GM19397 (cell line): ENCODE results near the gene ABL2.
"Not testable (repeated sequence)": the region's sequence is repeated elsewhere in the genome, so short reads cannot be mapped to it uniquely, and the experiment has no call there.

ENCODE experiments used
- ATAC-seq: cut with Tn5 transposase; IDR thresholded peaks from one replicate; pipeline ENCODE4 v1.9.1; 2021; ENCODE audit warnings: mild to moderate bottlenecking, moderate library complexity; ENCODE audit not compliant: unreplicated experiment

ABL2 gene

DNA sequence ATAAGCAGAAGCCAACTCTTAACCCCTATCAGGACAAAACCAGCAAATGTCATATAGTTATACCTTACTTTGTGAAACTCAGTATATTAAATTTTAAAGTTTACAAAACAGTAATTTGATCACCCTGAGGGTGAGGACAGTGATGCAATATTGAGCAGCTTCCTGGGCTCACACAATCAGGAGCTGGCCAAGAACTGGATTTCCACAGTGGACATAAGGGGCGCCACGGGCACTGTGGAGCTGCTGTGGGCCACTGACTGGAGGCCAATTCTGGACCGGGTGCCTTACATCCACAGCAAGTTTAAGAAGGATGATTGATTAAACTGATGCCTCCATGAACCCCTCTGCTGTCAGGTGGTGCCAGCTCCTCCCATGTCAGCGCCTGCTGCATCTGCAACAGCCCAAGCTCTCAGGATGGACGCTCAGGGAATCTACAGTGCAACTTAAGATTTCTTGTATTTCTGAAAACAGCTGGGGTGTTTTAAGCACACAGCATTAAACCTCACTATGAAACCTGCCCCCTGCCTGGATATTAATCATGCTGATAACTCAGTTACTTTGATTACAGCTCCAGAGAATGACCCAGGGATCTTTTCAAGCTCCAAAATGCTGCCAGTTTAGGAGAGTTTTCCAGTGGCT, 91.7 kb downstream of the ABL2 start:
- ATAC-seq = no peak

DNA sequence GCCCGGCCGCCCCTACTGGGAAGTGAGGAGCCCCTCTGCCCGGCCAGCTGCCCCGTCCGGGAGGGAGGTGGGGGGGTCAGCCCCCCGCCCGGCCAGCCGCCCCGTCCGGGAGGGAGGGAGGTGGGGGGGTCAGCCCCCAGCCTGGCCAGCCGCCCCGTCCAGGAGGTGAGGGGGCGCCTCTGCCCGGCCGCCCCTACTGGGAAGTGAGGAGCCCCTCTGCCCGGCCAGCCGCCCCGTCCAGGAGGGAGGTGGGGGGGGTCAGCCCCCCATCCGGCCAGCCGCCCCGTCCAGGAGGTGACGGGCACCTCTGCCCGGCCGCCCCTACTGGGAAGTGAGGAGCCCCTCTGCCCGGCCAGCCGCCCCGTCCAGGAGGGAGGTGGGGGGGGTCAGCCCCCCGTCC, 93.8 kb downstream of the ABL2 start:
- ATAC-seq = not testable (repeated sequence)

DNA sequence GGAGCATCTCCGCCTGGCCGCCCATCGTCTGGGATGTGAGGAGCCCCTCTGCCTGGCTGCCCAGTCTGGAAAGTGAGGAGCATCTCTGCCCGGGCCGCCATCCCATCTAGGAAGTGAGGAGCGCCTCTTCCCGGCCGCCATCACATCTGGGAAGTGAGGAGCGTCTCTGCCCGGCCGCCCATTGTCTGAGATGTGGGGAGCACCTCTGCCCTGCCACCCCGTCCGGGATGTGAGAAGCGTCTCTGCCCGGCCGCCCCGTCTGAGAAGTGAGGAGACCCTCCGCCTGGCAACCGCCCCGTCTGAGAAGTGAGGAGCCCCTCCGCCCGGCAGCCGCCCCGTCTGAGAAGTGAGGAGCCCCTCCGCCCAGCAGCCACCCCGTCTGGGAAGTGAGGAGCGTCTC, 94.3 kb downstream of the ABL2 start:
- ATAC-seq = not testable (repeated sequence)

DNA sequence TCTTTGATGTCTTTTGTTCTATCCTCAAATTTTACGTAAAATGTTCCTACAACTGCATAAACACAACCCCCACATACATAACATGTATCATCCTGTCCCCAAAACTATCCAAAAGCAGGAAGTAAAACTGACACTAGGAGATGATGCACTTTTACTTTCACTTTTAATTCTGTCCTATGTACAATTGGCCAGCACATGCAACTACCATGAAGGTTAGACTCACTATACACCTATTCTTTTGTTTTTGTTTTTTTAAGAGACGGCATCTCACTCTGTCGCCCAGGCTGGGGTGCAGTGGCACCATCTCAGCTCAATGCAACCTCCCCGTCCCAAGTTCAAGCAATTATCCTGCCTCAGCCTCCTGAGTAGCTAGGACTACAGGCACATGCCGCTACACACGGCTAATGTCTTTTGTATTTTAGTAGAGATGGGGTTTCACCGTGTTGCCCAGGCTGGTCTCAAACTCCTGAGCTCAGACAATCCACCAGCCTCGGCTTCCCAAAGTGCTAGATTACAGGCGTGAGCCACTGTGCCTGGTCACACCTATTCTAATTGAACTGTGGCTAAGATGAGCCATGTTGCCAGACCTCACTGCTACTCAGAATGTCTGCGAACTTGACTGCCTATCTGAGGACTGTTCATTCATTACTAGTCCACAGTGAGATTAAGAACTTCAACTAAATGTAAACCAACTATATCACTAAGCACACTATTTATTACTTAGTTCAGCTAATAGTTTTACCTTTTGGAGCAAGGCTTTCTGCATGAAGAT, 99.6 kb downstream of the ABL2 start:
- peak; percentile 91 for ATAC-seq

DNA sequence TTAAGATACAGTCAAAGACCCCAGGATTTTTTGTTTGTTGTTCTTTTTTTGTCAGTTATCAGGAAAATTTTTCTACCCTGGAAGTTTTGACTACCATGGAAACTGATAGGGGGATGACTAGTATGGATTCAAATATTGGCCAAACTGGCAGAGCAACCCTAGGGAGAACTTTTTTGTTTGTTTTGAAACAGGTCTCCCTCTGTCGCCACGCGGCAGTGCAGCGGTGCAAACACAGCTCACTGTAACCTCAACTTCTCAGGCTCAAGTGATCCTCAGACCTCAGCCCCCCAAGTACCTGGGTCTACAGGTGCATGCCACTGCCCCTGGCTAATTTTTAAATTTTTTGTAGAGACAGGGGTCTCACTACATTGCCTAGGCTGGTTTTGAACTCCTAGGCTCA, 101.0 kb downstream of the ABL2 start:
- no peak for ATAC-seq

DNA sequence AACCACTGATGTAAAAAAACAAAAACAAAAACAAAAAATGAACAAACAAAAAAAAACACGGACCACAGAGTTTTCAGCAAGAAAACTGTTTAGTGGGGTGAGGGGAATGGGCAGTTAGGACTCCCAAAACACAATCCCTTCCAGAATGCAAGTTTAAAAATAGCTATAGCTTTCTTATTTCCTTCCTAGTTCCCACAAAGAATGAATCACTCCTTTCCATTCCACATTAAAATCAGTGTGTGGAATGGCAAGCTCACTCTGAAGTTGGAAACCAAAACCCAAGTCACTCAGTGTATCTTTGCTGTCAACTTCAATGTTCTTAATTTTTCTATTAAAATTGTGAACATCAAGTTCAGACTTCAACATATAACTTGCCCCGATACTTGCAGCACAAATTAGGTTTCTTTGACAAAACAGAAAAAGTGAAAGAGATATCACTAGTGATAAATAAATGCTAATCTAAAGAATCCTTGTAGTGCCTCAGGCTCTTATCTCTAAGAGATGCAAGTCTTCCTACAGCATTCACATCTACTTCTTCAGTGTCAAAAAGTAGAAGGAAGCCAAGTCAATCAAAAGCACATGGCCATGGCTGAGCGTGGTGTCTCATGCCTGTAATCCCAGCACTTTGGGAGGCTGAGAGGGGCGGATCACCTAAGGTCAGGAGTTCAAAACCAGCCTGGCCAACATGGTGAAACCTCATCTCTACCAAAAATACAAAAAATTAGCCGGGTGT, 102.1 kb downstream of the ABL2 start:
- no peak for ATAC-seq

DNA sequence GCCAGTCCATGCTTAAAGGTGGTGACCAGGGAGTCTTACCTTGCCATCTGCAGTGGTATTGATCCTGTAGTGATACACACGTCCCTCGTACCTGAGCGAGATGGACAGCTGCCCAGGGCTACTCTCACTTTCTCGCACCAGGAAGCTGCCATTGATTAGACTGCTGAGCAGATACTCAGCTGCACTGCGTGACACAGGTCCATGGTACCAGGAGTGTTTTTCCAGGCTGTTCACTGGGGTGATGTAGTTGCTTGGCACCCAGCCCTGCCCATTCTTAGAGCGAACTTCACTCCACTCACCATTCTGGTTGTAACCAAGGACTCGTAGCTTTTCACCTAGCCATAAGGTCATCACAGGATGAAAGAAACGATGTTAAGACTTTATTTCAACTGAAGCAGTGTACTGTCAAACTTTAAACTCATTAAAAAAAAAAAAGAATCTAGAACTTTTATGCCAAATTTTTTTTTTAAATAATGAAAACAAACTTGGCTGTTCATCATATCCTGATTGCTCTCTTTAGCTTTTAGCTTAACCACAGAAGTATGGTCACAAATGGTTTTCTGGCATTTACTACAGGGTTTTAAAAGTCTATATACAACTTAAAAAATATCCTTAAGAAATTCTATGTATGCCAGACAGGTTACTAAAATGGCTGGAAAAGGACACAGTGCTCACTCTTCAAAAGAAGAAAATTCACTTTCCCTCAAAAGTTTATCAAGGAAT, 103.0 kb downstream of the ABL2 start:
- ATAC-seq = no peak

DNA sequence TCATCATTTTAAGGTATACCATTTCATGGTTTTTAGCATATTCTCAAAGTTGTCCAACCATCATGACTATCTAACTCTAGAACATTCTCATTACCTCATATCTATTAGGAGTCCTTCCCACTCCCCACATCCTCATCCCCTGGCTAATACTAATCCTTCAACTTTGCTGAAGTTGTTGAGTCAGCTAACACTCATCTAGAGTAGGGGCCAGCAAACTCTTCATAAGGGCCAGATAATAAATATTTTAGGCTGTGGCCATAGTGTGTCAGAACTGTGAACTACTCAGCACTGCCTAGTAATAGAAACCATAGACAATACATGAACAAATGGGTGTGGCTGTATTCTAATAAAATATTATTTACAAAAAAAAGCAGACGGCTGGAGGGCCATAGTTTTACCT, 104.6 kb downstream of the ABL2 start:
- ATAC-seq = no peak

DNA sequence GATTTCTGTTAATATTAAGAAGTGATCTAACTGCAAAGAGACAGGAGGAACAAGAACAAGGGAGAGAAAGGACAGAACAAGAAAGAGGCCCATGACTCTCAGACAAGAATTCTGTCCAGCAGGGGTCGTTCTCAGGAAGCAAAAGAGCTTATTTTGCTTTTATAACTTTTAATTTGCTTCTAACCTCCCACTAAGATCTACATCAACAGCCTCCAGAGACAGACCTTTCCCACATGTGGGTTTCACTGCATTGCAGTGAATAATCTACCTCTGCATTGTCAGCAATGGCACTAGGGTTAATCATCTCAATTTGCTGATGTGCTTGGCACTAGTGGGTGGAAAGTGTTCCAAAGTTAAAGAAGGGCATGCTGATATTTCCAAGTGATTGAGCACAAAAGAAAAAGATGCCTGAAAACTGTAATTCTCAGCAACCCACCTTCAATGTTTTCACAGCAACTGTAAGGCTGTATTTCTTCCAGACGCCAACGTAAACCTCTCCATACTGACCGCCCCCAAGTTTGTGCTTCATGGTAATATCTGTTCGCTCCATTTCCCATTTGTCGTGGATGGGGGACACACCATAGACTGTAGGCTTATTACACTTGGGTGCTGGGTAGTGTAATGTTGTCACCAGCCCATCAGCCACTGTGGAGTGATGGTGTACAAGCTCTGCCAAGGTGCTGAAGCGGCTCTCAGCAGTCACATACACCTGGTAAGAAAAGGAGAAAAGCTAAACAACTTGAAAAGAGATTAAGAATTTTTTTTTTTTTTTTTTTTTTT, 108.1 kb downstream of the ABL2 start:
- no peak for ATAC-seq

DNA sequence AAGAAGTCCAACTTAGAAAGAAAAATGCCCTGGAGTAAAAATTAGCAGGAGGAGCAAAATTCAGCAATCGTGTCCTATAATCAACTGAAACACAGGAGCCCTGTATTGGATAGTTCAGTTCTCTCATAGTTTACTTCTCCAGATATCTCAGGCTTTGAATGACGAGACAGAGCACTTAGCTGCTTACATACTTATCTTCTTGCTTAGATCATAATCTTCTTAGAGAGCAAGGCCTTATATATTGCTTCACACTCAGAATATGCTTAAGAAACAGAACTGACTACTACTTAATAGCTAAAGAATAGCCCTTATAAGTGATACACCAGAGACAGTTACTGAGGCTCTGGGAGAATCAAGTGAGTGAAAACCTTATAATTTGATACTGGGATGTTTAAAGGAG, 108.7 kb downstream of the ABL2 start:
- no peak for ATAC-seq

DNA sequence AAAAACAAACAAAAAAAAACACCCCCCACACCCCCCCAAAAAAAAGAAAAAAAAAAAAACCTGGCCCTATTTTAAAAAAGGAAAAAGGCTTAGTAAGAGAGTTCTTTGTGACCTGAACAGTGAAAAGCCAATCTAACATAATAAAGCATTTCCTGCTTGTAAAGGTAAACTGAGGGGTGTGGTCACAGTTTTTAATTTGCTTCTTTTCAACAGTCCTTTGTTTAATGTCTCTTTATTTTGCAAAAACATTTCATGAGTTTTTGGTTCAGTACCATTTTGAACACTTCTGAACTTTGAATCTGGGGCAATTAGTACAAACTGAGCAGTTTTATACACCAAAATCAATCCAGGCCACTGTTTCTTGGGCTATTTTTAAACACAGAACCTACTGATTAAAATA, 110.0 kb downstream of the ABL2 start:
- no peak for ATAC-seq

DNA sequence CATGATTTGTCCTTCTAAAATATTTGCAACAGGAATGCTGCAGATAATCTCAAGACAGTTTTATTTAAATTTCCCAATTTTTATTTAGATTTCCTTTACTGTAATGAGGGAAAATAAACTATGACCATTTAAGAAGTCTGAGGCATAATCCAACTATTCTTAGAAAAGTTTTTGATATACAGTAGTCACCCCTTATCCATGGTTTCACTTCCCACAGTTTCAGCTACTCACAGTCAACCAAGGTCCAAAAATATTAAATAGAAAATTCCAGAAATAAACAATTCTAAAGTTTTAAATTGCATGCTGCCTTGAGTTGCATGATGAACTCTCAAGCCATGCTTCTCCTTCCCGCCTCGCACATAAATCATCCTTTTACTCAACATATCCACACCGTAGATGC, 114.3 kb downstream of the ABL2 start:
- no peak for ATAC-seq

DNA sequence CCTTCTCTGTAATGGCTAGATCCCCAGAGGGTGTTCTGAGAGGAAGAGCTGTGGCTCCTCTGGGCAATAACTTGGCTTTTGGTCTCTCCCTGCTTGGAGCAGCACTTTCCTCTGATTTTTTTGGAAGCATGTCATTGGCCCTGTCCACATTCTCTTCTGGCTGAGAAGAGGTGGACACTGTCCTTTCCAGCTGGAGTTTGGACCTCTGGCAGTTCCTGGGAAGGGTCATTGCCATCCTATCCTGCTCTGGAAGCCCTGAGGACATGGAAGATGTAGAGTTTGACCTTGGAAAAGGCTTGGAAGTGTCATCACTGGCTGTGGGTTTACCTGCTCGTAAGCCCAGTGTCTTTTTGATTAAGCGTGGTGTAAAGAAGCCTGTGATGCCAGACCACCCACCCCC, 120.8 kb downstream of the ABL2 start:
- no peak for ATAC-seq

DNA sequence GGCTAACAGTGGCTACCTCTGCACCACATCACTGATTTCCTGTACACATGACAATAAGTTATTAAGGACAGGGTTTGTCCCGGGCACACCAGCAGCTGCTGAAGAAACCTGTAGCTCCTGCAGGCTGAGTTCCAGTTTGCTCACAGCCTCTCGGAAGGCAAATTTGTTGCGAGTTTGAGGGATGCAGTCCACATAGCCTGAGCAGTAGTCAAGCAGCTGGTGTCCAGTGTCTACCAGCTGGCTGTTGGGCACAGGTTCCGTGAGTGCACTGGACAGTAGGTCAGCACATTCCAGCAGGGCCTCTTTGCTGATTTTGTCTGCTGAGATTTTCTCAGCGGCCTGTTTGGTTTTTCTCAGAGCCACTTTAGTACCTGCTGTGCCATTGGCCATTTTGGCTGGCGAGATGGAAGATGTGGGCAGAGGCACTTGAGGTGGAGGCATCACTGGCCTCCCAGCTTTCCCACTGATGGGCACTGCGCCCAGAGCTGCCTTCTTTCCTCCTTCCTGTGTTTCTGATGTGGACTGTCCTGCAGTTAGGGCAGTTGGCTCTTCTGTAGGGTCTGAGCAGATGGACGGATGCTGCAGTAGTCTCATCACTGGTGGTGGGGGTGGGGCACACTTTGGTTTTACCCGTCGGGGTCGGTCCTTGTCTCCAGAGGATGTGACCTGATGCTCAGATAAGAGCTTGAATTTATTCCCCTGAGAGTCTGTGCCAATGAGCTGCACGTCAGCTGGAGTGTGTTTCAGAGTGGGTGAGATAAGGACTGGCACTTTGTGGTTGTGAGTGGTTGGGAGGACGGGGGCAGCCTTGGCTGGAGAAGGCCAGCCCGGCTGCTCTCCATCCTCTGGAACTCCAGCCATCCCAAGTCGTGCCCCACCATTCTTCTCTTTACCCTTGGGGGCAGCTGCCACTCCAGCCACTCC, 121.5 kb downstream of the ABL2 start:
- no peak for ATAC-seq

DNA sequence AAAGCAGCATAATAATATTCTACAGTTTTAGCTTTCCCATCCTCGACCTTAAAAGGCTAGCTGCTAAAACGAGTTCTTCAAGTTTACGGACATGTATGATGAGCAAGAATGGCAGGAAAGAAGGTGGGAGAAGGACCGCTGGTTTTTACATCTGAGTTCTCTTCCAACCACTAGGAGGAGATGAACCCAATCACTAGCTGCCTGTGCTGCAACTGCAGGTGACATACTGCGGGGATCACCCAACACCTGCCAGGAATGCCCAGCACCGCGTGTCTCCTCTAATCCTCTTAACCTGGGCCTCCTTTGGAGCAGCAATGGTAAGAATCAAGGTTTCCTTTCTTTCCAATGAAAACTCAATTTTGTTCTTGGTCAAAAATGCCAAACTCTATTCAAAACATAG, 124.1 kb downstream of the ABL2 start:
- no peak for ATAC-seq

DNA sequence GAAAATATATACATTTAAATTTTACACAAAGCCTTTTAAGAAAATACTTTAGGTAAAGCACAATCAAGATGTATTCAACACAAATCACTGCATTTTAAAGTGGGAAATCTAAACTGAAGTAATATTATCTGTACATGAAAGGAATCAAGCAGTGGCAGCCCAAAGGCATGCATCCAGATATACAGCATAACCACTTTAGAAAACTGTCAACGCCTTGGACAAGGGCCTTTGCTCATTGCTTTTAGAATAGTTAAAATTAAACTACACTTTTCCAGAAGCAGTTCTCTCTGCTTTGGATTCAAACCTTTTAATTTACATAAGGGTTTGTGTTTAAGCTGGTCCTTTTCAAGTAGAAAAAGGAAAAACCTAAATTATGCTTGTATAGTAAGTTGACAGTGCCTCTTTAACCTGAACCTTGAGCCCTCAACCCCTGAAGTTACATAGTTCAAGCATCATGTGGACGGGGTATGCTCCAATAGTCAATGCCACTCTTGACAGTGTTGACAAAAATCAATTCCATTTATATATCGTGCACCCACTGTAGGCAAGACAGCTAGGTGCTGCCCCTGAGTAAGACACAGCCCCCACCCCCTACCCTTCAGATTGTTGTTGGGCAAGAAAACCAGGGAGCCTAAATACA, 124.7 kb downstream of the ABL2 start:
- ATAC-seq = no peak

DNA sequence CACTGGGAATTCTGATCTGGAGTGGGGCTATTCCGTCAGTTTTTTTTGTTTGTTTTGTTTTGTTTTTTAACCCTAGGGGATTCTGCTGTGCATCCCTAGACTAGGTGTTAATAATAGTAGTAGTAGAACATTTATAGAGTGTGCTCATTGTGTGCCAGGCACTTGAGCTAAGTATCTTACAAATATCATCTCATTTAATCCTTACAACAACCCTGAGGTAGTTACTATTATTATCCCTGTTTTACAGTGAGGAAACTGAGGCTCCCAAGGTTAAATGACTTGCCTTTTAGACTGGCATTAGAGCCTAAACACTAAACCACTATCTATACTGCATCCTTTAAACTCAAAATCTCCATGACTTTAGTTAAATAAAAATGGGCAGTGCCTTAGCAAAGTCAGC, 125.5 kb downstream of the ABL2 start:
- no peak for ATAC-seq

DNA sequence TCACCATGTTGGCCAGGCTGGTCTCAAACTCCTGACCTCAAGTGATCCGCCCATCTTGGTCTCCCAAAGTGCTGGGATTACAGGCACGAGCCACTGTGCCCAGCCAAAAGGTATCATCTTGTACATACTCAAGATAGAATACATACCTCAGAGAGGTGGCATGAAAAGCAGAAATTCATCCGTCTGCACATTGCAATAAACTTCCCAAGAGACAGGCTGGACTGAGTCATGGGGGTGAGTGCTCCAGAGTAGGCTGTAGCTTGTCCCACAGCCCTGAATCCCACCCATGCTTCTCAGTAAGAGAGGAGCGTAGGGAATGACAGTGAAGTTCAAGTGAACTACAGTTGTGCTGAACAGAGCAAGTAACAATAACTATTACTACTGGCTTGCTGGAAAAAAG, 127.9 kb downstream of the ABL2 start:
- ATAC-seq = no peak

DNA sequence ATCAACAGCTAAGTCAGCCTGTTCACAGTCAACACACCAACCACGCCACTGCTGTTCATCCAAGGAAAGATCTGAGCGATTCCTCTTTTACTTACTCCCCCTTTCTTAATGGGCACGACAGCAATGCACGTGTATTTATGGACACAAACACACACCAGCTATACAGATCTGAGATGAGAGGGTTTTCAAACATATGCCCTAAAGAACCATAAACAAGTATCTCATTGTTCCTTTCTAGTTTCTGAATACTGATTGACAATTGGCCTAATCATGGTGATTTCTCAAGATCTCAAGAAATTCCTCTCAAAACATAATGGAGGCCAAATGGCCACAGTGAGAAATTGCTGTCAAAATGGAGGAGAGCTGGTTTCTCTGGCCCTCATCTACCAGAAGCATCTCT, 129.6 kb downstream of the ABL2 start:
- ATAC-seq = no peak
